HL-60 (cell line): ENCODE data around the gene MICU2.
A peak's percentile ranks its signal among the peaks of the same experiment; 100 is the strongest.

ENCODE experiments used
- DNase-seq, 2 experiments: peaks; one replicate each; pipeline ENCODE4 v3.0.0-alpha.2; 2010 to 2020; ENCODE audit warnings: low read depth in 1 of 2, low spot score in 1 of 2
- H3K27ac ChIP-seq: fragments of 250-450 bp; sonication (Bioruptor Pico); replicated peaks from 2 replicates; pipeline ENCODE4 v1.5.1; 2020; ENCODE audit warnings: mild to moderate bottlenecking, moderate library complexity
- H3K27me3 ChIP-seq: fragments of 250-450 bp; sonication (Bioruptor Pico); 2 replicates; pipeline ENCODE4 v1.5.1; 2021; ENCODE audit warnings: mild to moderate bottlenecking, moderate library complexity; ENCODE audit not compliant: insufficient read depth, poor library complexity, severe bottlenecking
- H3K4me3 ChIP-seq: replicated peaks from 2 replicates; pipeline ENCODE4 v1.5.1; 2011; ENCODE audit warnings: mild to moderate bottlenecking, control low read depth, low read length; ENCODE audit not compliant: insufficient read depth
- GABPA ChIP-seq: IDR thresholded peaks from 2 replicates; pipeline ENCODE4 v1.6.1; 2012; ENCODE audit warnings: low read depth
- POLR2AphosphoS5 ChIP-seq: IDR thresholded peaks from 2 replicates; pipeline ENCODE4 v1.6.1; 2012; ENCODE audit warnings: low read depth
- SPI1 ChIP-seq: IDR thresholded peaks from 2 replicates; pipeline ENCODE4 v1.6.1; 2012; ENCODE audit warnings: low read depth, mild to moderate bottlenecking, borderline replicate concordance
- TF ChIP-seq, protein P1 (sequence below): IDR thresholded peaks from 2 replicates; pipeline ENCODE4 v1.6.1; 2012; ENCODE audit warnings: low read depth; ENCODE audit not compliant: insufficient replicate concordance
- TF ChIP-seq, protein P2 (sequence below): IDR thresholded peaks from one replicate; pipeline ENCODE4 v1.5.1; 2011; ENCODE audit warnings: low read length, control low read depth, inconsistent platforms; ENCODE audit not compliant: insufficient read depth

Gene MICU2

DNA sequence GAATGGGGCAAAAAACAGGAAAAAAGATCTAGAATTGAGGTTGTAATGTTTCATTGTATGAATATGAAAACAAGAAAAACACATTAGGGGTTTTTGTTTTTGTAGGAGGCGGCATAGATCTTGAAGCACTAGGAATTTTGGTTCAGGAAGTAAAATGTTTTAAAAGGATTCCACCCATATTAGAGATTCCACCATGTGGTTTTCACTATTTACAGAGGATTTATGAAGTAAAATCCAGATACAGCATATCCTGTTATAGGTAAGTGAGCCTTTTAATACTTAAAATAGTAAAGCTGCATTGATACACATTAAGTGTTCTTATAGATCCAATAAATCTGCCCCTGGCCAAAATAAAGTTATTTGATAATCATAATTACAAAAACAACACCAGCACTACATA, 61.4 kb downstream of the MICU2 start:
- no peak overlapping the region for H3K27ac ChIP-seq
- no peak for DNase-seq
- TF ChIP-seq SPI1: no peak

DNA sequence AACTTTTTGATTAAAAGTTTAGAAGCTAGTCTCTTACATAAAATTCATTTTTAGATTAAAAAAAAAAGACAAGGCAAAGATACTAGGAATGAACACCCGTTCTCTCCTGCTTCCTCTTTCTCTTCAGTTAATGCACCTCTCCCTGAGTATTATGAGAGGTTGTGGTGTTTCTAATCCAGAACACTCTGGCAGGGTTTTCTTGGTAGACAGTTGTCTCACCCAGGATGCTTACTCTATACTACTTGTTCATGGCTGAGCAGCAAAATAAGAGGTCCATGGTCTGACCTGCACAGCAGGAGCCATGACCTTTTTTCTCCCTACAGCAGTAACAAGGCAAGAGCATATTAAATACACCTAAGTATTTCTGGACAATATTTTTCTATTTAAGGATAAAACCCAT, 62.0 kb downstream of the MICU2 start:
- no peak overlapping the region for H3K4me3 ChIP-seq
- H3K27ac ChIP-seq: no peak overlapping the region
- H3K27me3 ChIP-seq: no peaks in the 10 kb centered on the region
- TF ChIP-seq SPI1: peak; percentile 48; the same call in 1 of the 2 replicates
- TF ChIP-seq, protein P1, sequence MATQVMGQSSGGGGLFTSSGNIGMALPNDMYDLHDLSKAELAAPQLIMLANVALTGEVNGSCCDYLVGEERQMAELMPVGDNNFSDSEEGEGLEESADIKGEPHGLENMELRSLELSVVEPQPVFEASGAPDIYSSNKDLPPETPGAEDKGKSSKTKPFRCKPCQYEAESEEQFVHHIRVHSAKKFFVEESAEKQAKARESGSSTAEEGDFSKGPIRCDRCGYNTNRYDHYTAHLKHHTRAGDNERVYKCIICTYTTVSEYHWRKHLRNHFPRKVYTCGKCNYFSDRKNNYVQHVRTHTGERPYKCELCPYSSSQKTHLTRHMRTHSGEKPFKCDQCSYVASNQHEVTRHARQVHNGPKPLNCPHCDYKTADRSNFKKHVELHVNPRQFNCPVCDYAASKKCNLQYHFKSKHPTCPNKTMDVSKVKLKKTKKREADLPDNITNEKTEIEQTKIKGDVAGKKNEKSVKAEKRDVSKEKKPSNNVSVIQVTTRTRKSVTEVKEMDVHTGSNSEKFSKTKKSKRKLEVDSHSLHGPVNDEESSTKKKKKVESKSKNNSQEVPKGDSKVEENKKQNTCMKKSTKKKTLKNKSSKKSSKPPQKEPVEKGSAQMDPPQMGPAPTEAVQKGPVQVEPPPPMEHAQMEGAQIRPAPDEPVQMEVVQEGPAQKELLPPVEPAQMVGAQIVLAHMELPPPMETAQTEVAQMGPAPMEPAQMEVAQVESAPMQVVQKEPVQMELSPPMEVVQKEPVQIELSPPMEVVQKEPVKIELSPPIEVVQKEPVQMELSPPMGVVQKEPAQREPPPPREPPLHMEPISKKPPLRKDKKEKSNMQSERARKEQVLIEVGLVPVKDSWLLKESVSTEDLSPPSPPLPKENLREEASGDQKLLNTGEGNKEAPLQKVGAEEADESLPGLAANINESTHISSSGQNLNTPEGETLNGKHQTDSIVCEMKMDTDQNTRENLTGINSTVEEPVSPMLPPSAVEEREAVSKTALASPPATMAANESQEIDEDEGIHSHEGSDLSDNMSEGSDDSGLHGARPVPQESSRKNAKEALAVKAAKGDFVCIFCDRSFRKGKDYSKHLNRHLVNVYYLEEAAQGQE: no peak
- TF ChIP-seq, protein P2, sequence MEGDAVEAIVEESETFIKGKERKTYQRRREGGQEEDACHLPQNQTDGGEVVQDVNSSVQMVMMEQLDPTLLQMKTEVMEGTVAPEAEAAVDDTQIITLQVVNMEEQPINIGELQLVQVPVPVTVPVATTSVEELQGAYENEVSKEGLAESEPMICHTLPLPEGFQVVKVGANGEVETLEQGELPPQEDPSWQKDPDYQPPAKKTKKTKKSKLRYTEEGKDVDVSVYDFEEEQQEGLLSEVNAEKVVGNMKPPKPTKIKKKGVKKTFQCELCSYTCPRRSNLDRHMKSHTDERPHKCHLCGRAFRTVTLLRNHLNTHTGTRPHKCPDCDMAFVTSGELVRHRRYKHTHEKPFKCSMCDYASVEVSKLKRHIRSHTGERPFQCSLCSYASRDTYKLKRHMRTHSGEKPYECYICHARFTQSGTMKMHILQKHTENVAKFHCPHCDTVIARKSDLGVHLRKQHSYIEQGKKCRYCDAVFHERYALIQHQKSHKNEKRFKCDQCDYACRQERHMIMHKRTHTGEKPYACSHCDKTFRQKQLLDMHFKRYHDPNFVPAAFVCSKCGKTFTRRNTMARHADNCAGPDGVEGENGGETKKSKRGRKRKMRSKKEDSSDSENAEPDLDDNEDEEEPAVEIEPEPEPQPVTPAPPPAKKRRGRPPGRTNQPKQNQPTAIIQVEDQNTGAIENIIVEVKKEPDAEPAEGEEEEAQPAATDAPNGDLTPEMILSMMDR: no peak
- DNase-seq: peak in 1 of 2 experiments; percentile 16

More for the DNA sequence above, 61.4 kb downstream of the MICU2 start:
- H3K27me3 ChIP-seq: no peaks in the 10 kb centered on the region
- no peak overlapping the region for H3K4me3 ChIP-seq

DNA sequence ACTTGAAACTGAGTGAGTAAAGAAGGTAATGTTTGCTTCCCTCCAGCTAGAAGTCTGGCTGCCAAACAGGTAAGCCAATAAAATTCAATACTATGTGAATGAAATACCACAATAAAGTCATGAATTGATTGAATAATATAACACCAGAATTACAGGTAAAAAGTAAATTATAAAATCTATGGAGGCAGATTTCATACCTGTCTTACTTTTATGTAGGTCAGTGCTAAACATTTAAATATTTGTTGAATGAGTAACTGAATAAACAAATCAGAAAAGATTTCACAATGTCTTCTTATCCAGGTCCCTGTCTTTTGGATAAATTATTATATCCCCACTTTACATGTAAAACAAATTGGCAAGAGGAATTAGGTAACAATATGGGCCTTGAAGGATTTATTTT, 62.7 kb downstream of the MICU2 start:
- TF ChIP-seq POLR2AphosphoS5: no peak
- TF ChIP-seq GABPA: no peak
- TF ChIP-seq, protein P2: no peak
- TF ChIP-seq, protein P1: no peak
- TF ChIP-seq SPI1: no peak
- no peak for DNase-seq
- Histone ChIP-seq H3K27me3 (no peaks in the 10 kb centered on the region), H3K4me3 (no peak overlapping the region), H3K27ac (no peak overlapping the region)

DNA sequence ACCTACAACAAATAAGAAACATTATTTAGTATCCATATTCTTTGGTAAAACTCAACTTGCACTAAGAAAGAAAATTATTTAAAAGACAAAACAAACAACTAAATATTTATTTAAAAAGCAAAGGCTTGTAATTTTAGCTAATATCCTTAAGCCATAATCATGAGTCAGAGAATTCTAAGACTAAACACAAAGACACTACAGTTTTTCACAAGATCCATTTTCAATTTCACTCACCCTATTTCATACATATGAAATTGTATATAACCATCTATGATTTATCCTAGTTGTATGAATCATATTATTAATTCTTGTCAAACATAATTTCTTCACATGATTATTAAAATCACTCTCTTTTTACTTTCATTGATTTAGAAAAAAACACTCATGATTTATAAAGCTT, 64.3 kb downstream of the MICU2 start:
- Histone ChIP-seq H3K4me3 (no peak overlapping the region), H3K27me3 (no peaks in the 10 kb centered on the region), H3K27ac (no peak overlapping the region)
- no peak for TF ChIP-seq GABPA
- DNase-seq: no peak

DNA sequence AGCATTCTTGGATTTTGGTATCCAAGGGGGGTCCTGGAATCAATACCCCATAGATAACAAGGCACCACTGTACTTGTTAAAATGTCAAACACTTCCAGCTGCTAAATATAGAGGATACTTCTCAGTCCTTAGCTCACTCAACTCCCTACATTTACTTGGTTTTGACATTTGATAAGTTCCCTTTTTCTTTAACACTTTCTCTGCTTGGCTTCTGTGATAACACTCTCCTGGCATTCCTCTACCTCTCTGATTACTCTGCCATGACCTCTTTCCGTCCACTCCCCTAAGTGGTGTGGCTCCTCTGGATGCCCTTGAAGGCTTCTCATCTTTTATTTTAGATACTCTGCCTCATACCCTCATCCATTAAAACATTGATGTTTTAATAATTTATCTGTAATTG, 65.2 kb downstream of the MICU2 start:
- Histone ChIP-seq H3K27ac (no peak overlapping the region), H3K27me3 (no peaks in the 10 kb centered on the region), H3K4me3 (no peak overlapping the region)
- no peak for DNase-seq
- no peak for TF ChIP-seq POLR2AphosphoS5
